ENCODE results near the gene MAN1A1.

MAN1A1 gene

GRCh38 chr6:119308048-119308570 is 41.5 kb downstream of the MAN1A1 start (continued):
- TF ChIP-seq, protein P1, sequence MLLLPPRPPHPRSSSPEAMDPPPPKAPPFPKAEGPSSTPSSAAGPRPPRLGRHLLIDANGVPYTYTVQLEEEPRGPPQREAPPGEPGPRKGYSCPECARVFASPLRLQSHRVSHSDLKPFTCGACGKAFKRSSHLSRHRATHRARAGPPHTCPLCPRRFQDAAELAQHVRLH (tag by site-specific recombination; IDR thresholded peaks at IDR 0.05) = no peak
- TF ChIP-seq IKZF3 (tag by site-specific recombination; IDR thresholded peaks at IDR 0.05) (0 out of 2 replicates have a peak, but pooled peaks have one; percentile 59), ZFP37 (tag by site-specific recombination; IDR thresholded peaks at IDR 0.05) (0 out of 2 replicates have a peak, but pooled peaks have one; percentile 47), ZNF280D (tag by site-specific recombination; IDR thresholded peaks at IDR 0.05) (no peak), ZNF211 (tag by site-specific recombination; IDR thresholded peaks at IDR 0.05; ENCODE audit: low read depth) (peak; percentile 92), ZNF416 (tag by site-specific recombination; IDR thresholded peaks at IDR 0.05) (no peak), MYNN (tag by site-specific recombination; IDR thresholded peaks at IDR 0.05; ENCODE audit: borderline replicate concordance) (peak; percentile 85), ZNF362 (tag by site-specific recombination; IDR thresholded peaks at IDR 0.05) (peak; percentile 92), ZNF366 (tag by site-specific recombination; conservative IDR thresholded peaks at IDR 0.05) (peak; percentile 77), ZFP69B (tag by site-specific recombination; IDR thresholded peaks at IDR 0.05) (peak; percentile 19; the same call in 1 of the 2 replicates), ZNF184 (tag by site-specific recombination; IDR thresholded peaks at IDR 0.05) (peak; percentile 79; the same call in 1 of the 2 replicates), ZNF138 (tag by site-specific recombination; IDR thresholded peaks at IDR 0.05; ENCODE audit: borderline replicate concordance) (no peak), ZNF660 (tag by site-specific recombination; IDR thresholded peaks at IDR 0.05) (peak; percentile 75), GFI1B (tag by site-specific recombination; IDR thresholded peaks at IDR 0.05) (peak; percentile 73; the same call in 1 of the 2 replicates), ZNF214 (tag by site-specific recombination; IDR thresholded peaks at IDR 0.05; ENCODE audit: borderline replicate concordance) (no peak), ZSCAN30 (tag by site-specific recombination; IDR thresholded peaks at IDR 0.05) (no peak), ZNF350 (tag by site-specific recombination; IDR thresholded peaks at IDR 0.05) (0 out of 2 replicates have a peak, but pooled peaks have one; percentile 47), MZF1 (tag by site-specific recombination; IDR thresholded peaks at IDR 0.05; ENCODE audit: borderline replicate concordance) (peak; percentile 61; the same call in 1 of the 2 replicates)
- TF ChIP-seq, protein P2, sequence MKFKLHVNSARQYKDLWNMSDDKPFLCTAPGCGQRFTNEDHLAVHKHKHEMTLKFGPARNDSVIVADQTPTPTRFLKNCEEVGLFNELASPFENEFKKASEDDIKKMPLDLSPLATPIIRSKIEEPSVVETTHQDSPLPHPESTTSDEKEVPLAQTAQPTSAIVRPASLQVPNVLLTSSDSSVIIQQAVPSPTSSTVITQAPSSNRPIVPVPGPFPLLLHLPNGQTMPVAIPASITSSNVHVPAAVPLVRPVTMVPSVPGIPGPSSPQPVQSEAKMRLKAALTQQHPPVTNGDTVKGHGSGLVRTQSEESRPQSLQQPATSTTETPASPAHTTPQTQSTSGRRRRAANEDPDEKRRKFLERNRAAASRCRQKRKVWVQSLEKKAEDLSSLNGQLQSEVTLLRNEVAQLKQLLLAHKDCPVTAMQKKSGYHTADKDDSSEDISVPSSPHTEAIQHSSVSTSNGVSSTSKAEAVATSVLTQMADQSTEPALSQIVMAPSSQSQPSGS (tag by site-specific recombination; IDR thresholded peaks at IDR 0.05; ENCODE audit: low read depth) = peak; percentile 19; the same call in 1 of the 2 replicates
- TF ChIP-seq, protein P3, sequence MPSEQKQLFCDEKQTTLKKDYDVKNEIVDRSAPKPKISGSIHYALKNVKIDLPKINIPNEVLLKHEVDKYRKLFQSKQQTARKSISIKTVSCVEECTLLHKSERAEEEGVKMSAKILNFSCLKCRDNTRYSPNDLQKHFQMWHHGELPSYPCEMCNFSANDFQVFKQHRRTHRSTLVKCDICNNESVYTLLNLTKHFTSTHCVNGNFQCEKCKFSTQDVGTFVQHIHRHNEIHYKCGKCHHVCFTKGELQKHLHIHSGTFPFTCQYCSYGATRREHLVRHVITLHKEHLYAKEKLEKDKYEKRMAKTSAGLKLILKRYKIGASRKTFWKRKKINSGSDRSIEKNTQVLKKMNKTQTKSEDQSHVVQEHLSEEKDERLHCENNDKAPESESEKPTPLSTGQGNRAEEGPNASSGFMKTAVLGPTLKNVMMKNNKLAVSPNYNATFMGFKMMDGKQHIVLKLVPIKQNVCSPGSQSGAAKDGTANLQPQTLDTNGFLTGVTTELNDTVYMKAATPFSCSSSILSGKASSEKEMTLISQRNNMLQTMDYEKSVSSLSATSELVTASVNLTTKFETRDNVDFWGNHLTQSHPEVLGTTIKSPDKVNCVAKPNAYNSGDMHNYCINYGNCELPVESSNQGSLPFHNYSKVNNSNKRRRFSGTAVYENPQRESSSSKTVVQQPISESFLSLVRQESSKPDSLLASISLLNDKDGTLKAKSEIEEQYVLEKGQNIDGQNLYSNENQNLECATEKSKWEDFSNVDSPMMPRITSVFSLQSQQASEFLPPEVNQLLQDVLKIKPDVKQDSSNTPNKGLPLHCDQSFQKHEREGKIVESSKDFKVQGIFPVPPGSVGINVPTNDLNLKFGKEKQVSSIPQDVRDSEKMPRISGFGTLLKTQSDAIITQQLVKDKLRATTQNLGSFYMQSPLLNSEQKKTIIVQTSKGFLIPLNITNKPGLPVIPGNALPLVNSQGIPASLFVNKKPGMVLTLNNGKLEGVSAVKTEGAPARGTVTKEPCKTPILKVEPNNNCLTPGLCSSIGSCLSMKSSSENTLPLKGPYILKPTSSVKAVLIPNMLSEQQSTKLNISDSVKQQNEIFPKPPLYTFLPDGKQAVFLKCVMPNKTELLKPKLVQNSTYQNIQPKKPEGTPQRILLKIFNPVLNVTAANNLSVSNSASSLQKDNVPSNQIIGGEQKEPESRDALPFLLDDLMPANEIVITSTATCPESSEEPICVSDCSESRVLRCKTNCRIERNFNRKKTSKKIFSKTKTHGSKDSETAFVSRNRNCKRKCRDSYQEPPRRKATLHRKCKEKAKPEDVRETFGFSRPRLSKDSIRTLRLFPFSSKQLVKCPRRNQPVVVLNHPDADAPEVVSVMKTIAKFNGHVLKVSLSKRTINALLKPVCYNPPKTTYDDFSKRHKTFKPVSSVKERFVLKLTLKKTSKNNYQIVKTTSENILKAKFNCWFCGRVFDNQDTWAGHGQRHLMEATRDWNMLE (tag by site-specific recombination; conservative IDR thresholded peaks at IDR 0.05; ENCODE audit: low read depth) = peak; percentile 45; the same call in 1 of the 2 replicates

All from HEK293 (cell line).